ENCODE data around the gene MB21D2. TPM values are rescaled to one million over a fixed set of nuclear protein-coding genes. Genes with fewer than 3 reads are reported as not detected.
A peak's percentile ranks its signal among the peaks of the same experiment; 100 is the strongest.
"Not testable (repeated sequence)": the region's sequence is repeated elsewhere in the genome, so short reads cannot be mapped to it uniquely, and the experiment has no call there.

Gene MB21D2
- total RNA-seq, 1 donor from 2014 or later: 106 TPM

DNA sequence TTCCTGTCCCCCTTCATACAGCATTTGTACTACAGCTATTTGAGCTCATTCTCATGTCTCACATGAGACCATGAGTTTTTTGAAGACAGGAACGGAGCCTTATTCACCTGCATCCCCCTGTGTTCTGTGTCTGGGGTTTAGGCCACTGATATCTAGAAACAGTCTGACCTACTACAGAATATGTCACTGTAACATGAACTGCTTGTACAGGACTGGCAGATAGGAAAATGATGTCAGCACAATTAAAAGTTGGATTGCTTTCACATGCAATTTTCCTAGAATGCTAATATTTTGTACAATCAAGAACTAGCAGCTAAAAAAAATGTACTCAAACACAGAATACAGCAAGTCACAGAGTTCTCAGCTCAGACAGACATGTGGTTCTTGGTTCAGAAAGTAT, 99.5 kb downstream of the MB21D2 start:
- FAIRE-seq (no peak), DNase-seq (ENCODE audit: low spot score in 2 of 2) (no peak)

DNA sequence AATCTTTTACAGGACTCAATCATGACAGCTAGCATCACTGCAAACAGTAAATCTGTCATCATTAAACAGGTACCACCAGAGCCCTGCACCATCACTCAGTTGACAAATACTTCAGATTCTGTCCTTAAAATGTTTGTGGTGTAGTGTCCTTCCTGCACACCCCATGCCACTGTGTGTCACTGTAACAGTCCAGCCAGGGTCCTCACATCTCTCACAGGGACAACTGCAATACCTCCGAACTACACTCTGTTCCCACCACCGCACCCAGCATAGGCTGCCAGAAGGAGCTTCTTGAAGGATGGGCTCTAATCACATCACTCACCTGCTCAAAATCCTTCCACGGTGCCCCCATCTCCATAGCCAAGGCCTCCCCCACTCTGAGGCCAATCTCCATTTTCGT, 100.2 kb downstream of the MB21D2 start:
- DNase-seq (ENCODE audit: low spot score in 2 of 2) (no peak), FAIRE-seq (no peak)

DNA sequence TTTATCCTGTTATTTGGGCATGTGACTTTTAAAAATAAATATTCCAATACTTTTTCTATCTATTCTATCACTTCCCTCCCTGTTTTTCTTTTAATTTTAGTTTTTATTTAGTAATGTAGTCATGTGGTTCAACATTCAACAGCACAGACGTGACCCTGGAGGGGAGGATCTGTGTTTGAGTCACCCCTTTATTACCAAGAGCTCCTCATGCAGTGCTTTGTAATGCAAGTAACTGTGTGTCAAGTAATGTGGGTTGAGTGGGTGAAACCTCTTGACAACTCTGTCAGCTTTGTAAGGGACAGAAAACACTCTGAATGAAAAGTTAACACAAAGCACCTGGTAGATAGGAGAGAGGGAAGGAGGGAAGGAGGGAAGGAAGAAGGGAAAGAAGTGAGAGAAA, 100.6 kb downstream of the MB21D2 start:
- FAIRE-seq (no peak), DNase-seq (ENCODE audit: low spot score in 2 of 2) (no peak)

DNA sequence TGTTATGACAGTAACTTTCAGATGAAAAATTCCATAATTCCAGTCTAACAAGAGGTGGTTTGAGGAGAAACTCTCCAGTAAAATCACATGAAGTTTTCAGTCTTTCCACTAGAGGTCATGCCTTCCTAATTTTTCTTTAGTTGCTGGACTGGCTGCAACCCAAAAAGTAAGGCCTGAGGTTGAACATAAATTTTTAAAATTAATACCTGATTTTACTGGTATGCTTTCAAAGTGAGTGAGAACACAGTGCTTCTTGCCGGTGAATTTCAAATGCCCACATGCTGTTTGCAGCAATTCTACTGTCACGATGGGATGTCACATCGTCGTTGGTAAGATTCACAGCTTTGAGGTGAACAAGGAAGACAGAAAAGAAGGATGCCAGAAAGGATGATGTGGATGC, 101.3 kb downstream of the MB21D2 start:
- DNase-seq (ENCODE audit: low spot score in 2 of 2): no peak
- peak; percentile 87 for FAIRE-seq

DNA sequence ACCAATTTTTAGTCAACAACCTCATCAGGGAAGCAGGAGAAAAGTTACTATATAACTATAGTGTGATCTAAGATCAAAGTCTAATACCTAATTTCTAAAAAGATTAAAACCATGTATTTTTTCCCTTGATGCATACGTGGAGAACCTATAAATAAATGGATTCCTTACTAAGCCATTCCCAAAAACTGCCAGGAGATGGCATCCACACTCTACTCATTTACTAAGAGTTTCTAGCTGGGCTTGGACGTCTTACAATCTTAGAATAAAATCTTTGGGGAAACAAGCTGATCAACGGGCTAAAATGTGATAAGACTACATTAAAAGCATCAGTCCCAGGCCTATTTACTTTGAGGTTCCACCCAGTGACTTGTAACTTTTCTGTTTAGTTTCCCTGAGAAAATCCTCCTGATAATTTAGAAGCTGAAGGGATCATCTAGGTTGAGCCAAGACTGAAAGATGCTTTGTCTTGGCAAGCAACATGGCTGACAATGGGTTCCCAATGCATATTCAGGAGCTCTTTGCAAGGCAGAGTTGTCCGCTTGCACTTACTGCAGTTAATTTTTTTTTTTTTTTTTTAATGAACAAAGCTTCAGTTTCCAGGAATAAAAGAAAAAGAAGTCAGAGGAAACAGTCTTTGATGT, 104.8 kb downstream of the MB21D2 start:
- FAIRE-seq (peak; percentile 45), DNase-seq (ENCODE audit: low spot score in 2 of 2) (no peak)

DNA sequence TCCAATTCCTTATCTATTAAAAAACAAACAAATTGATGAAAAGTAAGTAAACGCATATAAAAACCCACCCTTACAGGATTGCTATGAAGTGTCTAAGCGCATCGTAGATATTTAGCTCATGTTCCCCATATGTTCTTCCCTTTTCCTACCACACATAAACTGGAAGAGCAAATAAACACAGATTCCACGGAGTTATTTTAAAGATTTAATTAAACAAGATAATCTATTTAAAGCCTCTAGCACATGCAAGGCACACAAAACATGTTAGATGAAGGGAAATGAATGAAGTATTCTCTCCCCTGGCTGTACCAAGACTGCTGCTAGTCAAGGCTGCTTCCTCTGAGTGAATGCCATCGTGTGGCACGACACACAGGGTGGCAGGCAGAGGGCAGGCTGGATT, 111.9 kb downstream of the MB21D2 start:
- FAIRE-seq (no peak), DNase-seq (ENCODE audit: low spot score in 2 of 2) (no peak)

DNA sequence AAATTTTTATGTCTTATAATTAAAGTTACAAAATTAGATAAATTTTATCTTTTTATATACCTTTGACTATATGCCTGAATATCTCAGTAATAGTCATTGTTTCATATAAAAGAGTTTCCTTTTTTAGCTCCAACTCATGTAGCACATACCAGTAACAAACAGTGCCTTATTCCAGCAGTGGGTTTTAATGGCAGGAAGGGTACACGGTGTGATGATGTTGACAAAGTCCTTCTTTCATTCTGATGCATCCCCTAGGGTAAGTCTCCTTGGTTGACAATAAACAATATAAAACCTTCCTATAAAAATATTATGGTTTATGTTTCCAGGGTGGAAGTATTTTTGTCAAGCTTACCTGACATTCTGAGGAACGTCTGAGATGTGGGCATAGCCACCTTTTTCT, 113.2 kb downstream of the MB21D2 start:
- FAIRE-seq (no peak), DNase-seq (ENCODE audit: low spot score in 2 of 2) (no peak)

DNA sequence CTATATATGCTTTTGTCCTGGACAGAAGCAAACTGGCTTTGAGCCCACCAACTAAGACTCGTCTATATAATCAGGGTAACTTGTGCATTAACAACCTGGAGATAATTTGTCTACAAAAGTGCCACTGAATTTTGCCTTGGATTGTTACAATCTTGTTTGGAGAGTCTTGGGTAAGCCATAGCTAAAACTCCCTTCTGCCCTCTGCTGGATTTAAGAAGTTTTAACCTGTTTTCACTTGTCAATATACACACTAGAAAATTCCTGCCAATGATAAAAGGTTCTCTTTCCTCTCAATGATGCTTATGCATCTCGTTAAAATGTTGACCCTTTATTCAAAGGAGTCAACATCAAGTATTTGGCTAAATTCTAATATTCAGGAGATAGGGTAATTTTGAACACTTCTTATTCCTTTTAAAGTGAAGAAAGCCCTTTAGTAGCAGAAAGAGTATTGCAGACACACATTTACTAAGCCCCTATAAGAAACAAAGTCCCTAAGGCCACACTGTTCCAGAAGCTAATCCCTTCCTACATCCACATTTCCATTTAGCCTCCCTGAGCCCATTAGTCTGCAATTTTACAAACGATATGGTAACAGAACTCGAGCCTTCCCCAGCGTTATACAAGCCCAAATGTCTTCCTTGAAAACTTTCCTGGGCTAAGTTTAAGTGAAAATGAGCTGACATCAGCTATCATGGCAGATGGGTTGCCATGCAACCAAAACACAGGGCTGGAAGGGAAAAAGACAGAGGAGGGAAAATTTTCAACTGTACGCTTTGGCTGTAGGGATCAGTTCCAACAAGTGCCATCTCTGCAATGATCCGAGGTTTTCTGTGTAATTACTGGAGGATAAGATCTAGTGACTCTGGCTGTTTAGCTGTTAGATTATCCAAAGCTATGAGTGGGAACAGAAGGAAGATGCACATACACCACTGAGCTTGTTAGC, 114.4 kb downstream of the MB21D2 start:
- FAIRE-seq: peak; percentile 74
- peak in 1 of 2 donors; percentile 43 for DNase-seq (ENCODE audit: low spot score in 2 of 2)

DNA sequence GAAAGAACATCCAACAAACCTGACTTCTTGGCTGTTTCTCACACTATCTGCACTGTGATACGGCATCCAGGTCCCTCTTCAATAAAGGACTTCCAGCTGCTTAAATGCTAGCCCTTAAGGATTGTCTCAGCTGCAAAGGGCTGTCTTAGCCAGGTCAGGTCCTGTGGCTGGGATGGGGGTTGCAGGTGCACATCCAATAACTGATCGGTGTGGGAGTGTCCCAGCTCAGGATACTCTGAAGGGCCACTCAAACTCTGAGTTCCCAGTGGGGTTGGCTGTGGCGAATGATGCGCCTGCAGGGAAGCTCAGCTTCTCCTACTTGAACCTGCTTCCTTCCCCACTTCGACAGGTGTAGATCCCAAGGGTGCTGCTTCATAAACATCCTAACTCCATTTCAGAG, 115.7 kb downstream of the MB21D2 start:
- no peak for FAIRE-seq

DNA sequence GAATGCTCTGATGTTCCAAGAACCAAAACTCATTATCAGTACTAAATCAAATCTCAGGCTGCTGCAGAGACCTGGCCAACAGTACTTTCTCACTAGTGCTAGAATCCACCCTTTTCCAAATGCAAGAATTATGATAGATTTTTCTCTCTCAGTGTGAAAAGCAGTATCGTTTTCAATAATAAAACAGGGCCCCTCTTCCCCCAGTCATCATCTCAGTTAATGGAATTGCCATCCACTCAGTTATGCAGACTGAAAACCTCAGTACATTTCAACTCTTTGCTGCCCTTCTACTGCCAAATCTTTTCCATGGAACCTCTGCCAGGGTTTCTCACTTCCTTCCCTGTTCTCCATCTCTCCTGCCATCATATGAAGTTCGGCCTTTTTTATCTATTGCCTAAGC, 117.9 kb downstream of the MB21D2 start:
- DNase-seq (ENCODE audit: low spot score in 2 of 2) (no peak), FAIRE-seq (no peak)

More for the DNA sequence above, 115.7 kb downstream of the MB21D2 start:
- DNase-seq (ENCODE audit: low spot score in 2 of 2): no peak

DNA sequence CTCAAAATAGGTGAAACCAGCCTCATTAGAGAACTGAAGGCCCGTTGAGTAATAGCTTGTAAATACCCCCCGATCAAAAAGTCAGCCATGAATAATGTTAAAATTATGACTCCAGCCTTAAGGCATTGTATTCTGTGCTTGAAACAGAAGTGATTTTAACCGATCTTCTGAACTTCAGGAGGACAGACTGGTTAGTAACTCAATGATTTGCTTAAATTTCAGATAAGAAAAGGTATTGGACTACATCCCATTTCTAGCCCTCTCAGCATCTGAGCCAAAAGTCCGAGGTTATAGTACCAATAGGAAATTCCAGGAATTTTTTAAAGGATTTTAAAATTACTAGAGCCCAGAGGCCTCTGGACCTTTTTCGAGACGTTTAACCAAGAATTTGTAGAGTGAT, 122.6 kb downstream of the MB21D2 start:
- no peak for DNase-seq (ENCODE audit: low spot score in 2 of 2)

DNA sequence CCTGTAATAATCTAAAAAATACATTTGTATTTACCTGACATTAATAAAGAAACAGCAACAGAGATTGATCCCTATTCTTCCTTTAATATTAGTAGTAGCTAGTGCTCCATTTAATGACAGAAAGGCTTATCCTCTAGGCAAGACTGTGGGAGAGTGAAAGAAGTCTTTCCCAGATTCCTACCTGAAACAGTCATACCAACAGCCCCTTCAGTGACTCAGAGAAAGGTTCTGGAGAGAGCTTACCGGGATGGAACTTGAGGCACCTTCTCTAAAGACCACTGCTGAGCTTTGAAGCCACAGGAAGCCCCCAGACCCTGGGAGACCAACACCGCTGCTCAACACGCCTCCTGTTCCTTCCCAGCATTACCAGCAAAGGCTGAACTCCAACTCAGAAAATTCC, 123.4 kb downstream of the MB21D2 start:
- DNase-seq (ENCODE audit: low spot score in 2 of 2): no peak
- no peak for FAIRE-seq

More for the DNA sequence above, 122.6 kb downstream of the MB21D2 start:
- FAIRE-seq: no peak

DNA sequence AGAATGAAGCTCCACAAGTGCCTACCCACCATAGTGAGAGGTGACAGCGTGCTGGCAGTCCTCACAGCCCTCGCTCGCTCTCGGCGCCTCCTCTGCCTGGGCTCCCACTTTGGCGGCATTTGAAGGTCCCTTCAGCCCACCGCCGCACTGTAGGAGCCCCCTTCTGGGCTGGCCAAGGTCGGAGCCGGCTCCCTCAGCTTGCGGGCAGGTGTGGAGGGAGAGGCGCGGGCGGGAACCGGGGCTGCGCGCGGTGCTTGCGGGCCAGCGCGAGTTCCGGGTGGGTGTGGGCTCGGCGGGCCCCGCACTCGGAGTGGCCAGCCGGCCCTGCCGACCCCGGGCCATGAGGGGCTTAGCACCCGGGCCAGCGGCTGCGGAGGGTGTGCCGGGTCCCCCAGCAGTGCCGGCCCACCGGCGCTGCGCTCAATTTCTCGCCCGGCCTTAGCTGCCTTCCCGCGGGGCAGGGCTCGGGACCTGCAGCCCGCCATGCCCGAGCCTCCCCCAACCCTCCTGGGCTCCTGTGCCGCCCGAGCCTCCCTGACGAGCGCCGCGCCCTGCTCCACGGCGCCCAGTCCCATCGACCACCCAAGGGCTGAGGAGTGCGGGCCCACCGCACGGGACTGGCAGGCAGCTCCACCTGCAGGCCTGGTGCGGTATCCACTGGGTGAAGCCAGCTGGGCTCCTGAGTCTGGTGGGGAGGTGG, 128.7 kb downstream of the MB21D2 start:
- not testable (repeated sequence) for FAIRE-seq; DNase-seq (ENCODE audit: low spot score in 2 of 2)

DNA sequence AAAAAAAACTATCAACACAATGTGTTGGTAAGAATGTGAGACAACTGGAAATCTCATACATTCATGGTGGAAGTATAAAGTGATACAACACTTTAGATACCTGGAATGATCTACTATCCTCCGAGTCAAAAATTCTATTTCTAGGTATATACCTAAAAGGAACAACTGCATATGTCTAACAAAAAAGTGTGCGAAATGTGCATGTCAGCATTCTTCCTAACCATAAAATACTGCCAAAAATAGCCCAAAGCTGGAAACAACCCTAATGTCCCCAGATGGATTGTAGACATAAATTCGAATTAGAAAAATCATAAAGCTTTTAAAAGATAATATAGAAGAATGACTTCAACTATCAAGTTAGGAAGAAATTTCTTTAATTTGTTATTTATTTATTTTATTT, 139.1 kb downstream of the MB21D2 start:
- DNase-seq (ENCODE audit: low spot score in 2 of 2) (no peak), FAIRE-seq (no peak)

DNA sequence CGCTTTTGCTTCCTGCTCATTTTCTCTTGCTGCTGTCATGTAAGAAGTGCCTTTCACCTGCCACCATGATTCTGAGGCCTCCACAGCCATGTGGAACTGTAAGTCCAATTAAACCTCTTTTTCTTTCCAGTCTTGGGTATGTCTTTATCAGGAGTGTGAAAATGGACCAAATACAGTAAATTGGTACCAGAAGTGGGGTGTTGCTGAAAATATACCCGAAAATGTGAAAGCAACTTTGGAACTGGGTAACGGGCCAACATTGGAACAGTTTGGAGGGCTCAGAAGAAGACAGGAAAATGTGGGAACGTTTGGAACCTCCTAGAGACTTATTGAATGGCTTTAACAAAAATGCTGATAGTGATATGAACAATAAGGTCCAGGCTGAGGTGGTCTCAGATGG, 143.3 kb downstream of the MB21D2 start:
- DNase-seq (ENCODE audit: low spot score in 2 of 2); FAIRE-seq: not testable (repeated sequence)

DNA sequence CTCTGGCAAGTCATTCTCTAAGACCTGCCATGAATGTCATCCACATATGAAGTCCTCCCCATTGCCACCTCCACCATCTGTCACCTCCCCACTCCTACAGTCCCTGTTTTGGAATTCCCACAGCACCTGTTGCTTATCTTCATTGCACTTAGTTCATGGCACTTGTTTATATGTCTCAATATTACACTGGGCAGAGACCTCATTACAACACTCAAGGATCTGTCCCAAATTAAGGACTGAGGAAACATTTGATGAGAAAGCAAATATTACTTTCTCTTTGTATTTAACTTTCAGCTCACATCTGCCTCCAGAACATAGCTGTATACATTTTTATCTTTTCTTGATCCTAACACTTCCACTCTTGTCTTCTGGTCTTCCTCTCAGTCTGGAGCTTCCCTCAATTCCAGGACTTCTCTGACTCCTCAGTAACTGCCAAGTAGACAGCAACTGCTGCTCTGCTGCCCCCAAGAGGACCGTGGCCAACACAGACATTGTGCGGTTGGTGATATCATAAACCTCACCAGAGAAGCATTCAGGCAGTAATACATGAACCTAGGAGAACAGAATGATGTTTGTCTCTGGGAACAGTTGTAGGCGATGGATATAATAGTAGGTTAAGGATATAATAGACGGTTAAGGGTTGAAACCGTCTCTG, 145.3 kb downstream of the MB21D2 start:
- FAIRE-seq: no peak
- DNase-seq (ENCODE audit: low spot score in 2 of 2): no peak

DNA sequence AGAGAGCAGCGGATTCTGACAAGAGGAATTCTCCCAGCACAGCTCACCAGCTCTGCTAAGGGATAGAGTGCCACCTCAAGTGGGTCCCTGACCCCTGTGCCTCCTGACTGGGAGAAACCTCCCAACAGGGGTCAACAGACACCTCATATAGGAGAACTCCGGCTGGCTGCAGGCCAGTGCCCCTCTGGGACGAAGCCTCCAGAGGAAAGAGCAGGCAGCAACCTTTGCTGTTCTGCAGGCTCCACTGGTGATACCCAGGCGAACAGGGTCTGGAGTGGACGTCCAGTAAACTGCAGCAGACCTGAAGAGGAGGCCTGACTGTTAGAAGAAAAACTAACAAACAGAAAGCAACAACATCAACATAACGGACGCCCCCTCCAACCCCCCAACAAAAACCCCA, 159.0 kb downstream of the MB21D2 start:
- no peak for DNase-seq (ENCODE audit: low spot score in 2 of 2)
- FAIRE-seq: no peak

DNA sequence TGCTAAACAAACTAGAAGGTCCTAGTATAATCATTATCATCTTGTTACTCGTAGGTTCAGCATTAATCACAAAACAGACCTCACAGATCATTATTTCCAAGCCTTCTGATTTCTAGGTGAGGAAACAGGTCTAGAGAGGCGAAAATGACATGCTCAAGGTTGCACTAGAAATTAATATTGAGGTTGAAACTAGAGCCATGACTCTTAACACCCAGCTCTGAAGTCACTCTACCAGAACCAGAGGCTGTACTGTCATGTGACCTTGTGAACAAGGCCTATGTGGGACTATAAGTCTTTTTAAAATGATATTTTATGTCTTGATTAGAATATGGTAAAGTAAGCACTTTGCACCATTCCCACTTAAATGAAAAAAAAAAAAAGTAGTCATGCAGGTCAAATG, 166.5 kb downstream of the MB21D2 start:
- FAIRE-seq: no peak
- no peak for DNase-seq (ENCODE audit: low spot score in 2 of 2)

DNA sequence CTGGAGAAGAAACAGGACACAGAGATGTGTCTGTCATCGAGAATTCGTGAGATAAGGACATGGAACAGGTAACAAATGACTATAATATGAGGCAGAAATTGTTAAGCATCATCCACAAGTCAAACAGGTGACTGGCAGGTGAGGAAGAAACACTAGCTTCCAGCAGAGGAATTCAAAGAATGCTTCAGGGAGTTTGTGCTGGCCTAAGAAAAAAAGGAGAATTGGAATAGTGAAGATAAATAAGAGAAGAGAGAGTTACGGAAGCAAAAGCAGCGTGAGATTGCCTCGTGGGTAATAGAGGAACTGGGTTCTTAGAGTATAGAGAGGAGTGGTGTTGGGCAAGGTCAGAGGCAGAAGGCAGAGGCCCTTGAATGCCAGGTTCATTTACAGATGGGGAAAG, 167.5 kb downstream of the MB21D2 start:
- no peak for DNase-seq (ENCODE audit: low spot score in 2 of 2)

DNA sequence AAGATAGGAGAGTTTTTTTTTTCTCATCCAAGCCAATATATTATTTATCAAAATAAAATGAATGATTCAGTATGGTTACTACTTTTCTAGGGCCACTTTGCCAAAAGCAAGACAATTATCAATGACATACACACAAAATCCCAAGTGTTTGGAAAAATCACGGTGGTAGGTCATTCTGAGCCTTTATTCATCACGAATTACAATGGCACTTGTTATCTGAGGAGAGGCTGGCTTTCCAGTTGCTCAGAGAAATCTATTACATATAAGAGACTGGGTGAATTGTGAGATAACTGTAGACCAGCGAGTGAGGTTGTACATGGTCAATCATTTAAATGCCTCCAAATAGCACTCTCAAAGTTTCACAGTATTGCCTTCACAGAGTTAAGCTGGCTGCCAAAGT, 169.9 kb downstream of the MB21D2 start:
- DNase-seq (ENCODE audit: low spot score in 2 of 2) (peak in 1 of 2 donors; percentile 31), FAIRE-seq (peak; percentile 89)

More for the DNA sequence above, 167.5 kb downstream of the MB21D2 start:
- no peak for FAIRE-seq

DNA sequence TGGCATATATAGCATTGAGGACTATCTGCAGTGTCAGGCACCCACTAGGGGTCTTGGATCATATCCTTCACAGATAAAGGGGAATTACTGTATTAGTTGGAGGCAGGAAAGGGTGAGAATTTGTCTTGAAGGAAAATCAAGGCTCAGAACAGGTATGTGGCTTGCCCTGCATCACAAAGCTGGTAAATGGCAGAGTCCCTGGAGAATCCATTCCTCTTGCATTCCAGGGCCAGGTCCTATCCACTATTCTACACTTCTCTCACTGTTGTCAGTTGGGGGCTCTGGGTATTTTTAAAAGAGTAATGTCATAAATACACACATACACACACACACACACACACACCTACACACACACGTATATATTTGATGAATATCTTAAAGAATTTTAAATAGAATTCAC, 170.5 kb downstream of the MB21D2 start:
- FAIRE-seq: no peak
- no peak for DNase-seq (ENCODE audit: low spot score in 2 of 2)

Measured in frontal cortex (tissue), 4 donors.